Thyroid gland (tissue), 4 donors: ENCODE data around the gene SMYD2.

Experiments
- POLR2A ChIP-seq, 2 donors: fragments of 450-650 bp; IDR thresholded peaks; one replicate each; pipeline ENCODE4 v1.6.1; 2017; ENCODE audit warnings: antibody characterized with exemption in 2 of 2, mild to moderate bottlenecking in 2 of 2, moderate library complexity in 1 of 2
- TF ChIP-seq, protein P1 (sequence below), 6 experiments: fragments of 200-600 bp in 3 of 6; fragments of 450-650 bp in 3 of 6; sonication (generic) in 3 of 6; IDR thresholded peaks; one replicate each; pipeline ENCODE4 v1.5.1; 2016 to 2019; ENCODE audit warnings: antibody characterized with exemption in 6 of 6, mild to moderate bottlenecking in 2 of 6, inconsistent platforms in 1 of 6, moderate library complexity in 1 of 6

DNA sequence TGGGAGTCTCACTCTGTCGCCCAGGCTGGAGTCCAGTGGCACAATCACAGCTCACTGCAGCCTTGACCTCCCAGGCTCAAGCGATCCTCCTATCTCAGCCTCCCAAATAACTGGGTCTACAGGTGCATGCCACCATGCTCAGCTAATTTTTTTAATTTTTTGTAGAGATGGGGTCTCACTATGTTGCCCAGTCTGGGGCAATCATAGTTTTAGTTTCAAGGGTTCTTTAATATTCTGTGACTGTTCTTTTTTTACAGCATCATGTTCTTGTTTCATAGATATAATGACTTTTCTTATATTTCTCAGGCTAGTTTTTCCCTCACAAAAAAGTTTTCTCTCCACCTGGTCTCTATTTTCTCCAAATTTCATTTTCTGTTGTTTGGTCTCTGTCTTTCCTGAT, 25.4 kb upstream of the SMYD2 start:
- TF ChIP-seq POLR2A (IDR thresholded peaks at IDR 0.05) = no peak
- TF ChIP-seq, protein P1, sequence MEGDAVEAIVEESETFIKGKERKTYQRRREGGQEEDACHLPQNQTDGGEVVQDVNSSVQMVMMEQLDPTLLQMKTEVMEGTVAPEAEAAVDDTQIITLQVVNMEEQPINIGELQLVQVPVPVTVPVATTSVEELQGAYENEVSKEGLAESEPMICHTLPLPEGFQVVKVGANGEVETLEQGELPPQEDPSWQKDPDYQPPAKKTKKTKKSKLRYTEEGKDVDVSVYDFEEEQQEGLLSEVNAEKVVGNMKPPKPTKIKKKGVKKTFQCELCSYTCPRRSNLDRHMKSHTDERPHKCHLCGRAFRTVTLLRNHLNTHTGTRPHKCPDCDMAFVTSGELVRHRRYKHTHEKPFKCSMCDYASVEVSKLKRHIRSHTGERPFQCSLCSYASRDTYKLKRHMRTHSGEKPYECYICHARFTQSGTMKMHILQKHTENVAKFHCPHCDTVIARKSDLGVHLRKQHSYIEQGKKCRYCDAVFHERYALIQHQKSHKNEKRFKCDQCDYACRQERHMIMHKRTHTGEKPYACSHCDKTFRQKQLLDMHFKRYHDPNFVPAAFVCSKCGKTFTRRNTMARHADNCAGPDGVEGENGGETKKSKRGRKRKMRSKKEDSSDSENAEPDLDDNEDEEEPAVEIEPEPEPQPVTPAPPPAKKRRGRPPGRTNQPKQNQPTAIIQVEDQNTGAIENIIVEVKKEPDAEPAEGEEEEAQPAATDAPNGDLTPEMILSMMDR (IDR thresholded peaks at IDR 0.05) = no peak
